HepG2 (cell line): ENCODE measurements around the gene GRK5. TPM values are rescaled to one million over a fixed set of nuclear protein-coding genes. Genes with fewer than 3 reads are reported as not detected.
A peak's percentile ranks its signal among the peaks of the same experiment; 100 is the strongest.

ENCODE experiments used
- ARID2 ChIP-seq: sonication (generic); formaldehyde crosslinking; IDR thresholded peaks from 2 replicates; pipeline ENCODE4 v1.8.1; 2022; ENCODE audit warnings: mild to moderate bottlenecking, missing genetic modification reagents, borderline replicate concordance
- CHD4 ChIP-seq: fragments of 200-600 bp; sonication (generic); IDR thresholded peaks from 2 replicates; pipeline ENCODE4 v1.7.0; 2017; ENCODE audit warnings: mild to moderate bottlenecking, low read length, borderline replicate concordance
- CREM ChIP-seq, 2 experiments: sonication (generic) in 1 of 2; formaldehyde crosslinking in 1 of 2; IDR thresholded peaks; 2 replicates each; pipeline versions ENCODE4 v1.4.0 to v1.6.1; 2016 to 2020; ENCODE audit warnings: antibody characterized with exemption in 1 of 2, mild to moderate bottlenecking in 1 of 2, missing genetic modification reagents in 1 of 2
- DRAP1 ChIP-seq: IDR thresholded peaks from 2 replicates; pipeline ENCODE4 v1.6.1; 2016; ENCODE audit warnings: missing genetic modification reagents, missing compliant biosample characterization
- GABPA ChIP-seq, 2 experiments: IDR thresholded peaks; 2 replicates each; pipeline ENCODE4 v1.6.1; 2011 to 2016; ENCODE audit warnings: low read depth in 2 of 2, low read length in 1 of 2, missing biosample characterization in 1 of 2, missing genetic modification characterization in 1 of 2
- JUN ChIP-seq: sonication (generic); formaldehyde crosslinking; IDR thresholded peaks from 2 replicates; pipeline ENCODE4 v1.4.0; 2020; ENCODE audit warnings: mild to moderate bottlenecking, missing genetic modification reagents
- LCORL ChIP-seq, 2 experiments: fragments of 450-650 bp in 1 of 2; sonication (generic) in 1 of 2; formaldehyde crosslinking in 1 of 2; IDR thresholded peaks; 2 replicates each; pipeline versions ENCODE4 v1.5.0 to v1.6.1; 2017 to 2020; ENCODE audit warnings: antibody characterized with exemption in 1 of 2, missing genetic modification reagents in 1 of 2
- MXD4 ChIP-seq: IDR thresholded peaks from 2 replicates; pipeline ENCODE4 v1.6.1; 2016; ENCODE audit warnings: mild to moderate bottlenecking, missing biosample characterization, missing genetic modification reagents
- NFKB2 ChIP-seq: sonication (generic); formaldehyde crosslinking; IDR thresholded peaks from 2 replicates; pipeline ENCODE4 v1.4.0; 2020; ENCODE audit warnings: missing genetic modification reagents, borderline replicate concordance
- NR0B2 ChIP-seq: sonication (generic); formaldehyde crosslinking; IDR thresholded peaks from 2 replicates; pipeline ENCODE4 v1.4.0; 2020; ENCODE audit warnings: mild to moderate bottlenecking, missing genetic modification reagents
- PAWR ChIP-seq: sonication (generic); formaldehyde crosslinking; IDR thresholded peaks from 2 replicates; pipeline ENCODE4 v1.4.0; 2020; ENCODE audit warnings: missing genetic modification reagents, mild to moderate bottlenecking, borderline replicate concordance
- RAD21 ChIP-seq: fragments of 450-650 bp; formaldehyde crosslinking; IDR thresholded peaks from 2 replicates; pipeline ENCODE4 v1.5.0; 2020; ENCODE audit warnings: mild to moderate bottlenecking
- RERE ChIP-seq: IDR thresholded peaks from 2 replicates; pipeline ENCODE4 v1.6.1; 2016; ENCODE audit warnings: low read depth, missing genetic modification reagents, missing compliant biosample characterization
- ZNF350 ChIP-seq: sonication (generic); formaldehyde crosslinking; IDR thresholded peaks from 2 replicates; pipeline ENCODE4 v1.4.0; 2020; ENCODE audit warnings: mild to moderate bottlenecking, low read depth, missing genetic modification reagents, borderline replicate concordance
- ZNF772 ChIP-seq: sonication (generic); formaldehyde crosslinking; IDR thresholded peaks from 2 replicates; pipeline ENCODE4 v1.5.0; 2020; ENCODE audit warnings: mild to moderate bottlenecking, missing genetic modification reagents
- polyA plus RNA-seq, 8 experiments: library from polyadenylated mRNA; depleted of rRNA in 3 of 8; stranded (reverse) in 7 of 8; unstranded in 1 of 8; fragments of >200 nt; fragmentation: Illumina TruSeq in 4 of 8; extraction: Trizol in 4 of 8; gene quantifications; 2 replicates each; pipeline versions ENCODE4 v1.2.1 to v1.2.3, GENCODE V29; 2011 to 2016; ENCODE audit warnings: low read depth in 4 of 8, missing spikeins in 1 of 8, mixed read lengths in 1 of 8; ENCODE audit not compliant: insufficient read depth in 1 of 8
- total RNA-seq, 5 experiments: library from RNA; depleted of rRNA; stranded (reverse); fragments of >200 nt; fragmentation: Illumina TruSeq; extraction: Trizol; gene quantifications; 2 replicates each; pipeline ENCODE4 v1.2.3, GENCODE V29; 2016; ENCODE audit warnings: low read depth in 1 of 5
- TF ChIP-seq, protein P1 (sequence below): sonication (generic); formaldehyde crosslinking; IDR thresholded peaks from 2 replicates; pipeline ENCODE4 v1.4.0; 2020; ENCODE audit warnings: mild to moderate bottlenecking, missing genetic modification reagents

GRK5 gene
- total and polyA plus RNA-seq, 2 of the 13 experiments (the other 11 are each of a cell fraction or from before 2014, with no cell fraction given): 10.4 to 12.6 TPM

DNA sequence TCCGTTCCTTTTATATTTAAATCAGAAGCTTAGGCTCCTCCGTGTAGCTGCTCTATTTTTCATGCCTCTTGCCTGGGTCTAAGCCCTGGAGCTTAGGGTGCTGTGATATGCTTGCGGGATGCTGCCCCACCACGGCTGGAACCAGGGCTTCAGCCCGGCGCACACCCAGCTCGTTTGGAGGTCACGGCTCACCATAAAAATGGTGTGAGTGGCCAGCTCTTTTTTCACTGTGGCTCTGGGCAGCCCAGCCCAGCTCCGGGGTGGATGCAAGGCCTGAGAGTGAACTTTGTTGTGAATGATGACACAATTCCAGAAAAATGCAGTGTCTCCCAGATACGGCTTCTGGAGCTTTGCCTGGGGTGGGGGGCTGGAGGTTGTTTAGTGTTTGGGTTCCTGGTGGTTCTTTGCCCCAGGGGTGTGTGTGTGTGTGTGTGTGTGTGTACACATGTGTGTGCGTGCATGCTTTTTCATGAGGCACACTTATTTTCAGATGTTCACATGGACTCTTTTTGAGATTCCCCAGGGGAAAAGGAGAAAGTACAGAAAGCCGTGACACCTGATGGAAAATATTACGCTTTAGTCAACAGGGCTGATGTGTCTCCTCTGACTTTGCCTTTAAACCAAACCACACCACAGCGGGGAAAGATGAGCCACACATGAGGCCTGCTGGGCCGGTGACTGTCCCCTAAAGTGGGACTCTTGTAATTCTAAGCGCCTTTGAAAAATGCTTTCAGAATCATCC is 46.2 kb downstream of the GRK5 start (continued):
- TF ChIP-seq CHD4: no peak
- TF ChIP-seq NR0B2 (CRISPR knock-in tag): 0 out of 2 replicates have a peak, but pooled peaks have one; percentile 32
- peak; percentile 68 for TF ChIP-seq ZNF772 (CRISPR knock-in tag)
- TF ChIP-seq MXD4 (CRISPR knock-in tag): no peak
- no peak for TF ChIP-seq GABPA (IDR thresholded peaks at IDR 0.05; ENCODE audit: low read depth, low read length)
- peak; percentile 29; the same call in 1 of the 2 replicates for TF ChIP-seq GABPA (CRISPR knock-in tag; IDR thresholded peaks at IDR 0.05; ENCODE audit: low read depth)
- peak; percentile 70; the same call in 1 of the 2 replicates for TF ChIP-seq NFKB2 (CRISPR knock-in tag)
- peak; percentile 41; the same call in 1 of the 2 replicates for TF ChIP-seq RAD21
- TF ChIP-seq PAWR (CRISPR knock-in tag): no peak
- TF ChIP-seq ZNF350 (CRISPR knock-in tag): peak; percentile 70; the same call in 1 of the 2 replicates
- TF ChIP-seq CREM (IDR thresholded peaks at IDR 0.05): peak; percentile 17; the same call in 1 of the 2 replicates
- no peak for TF ChIP-seq CREM (CRISPR knock-in tag; IDR thresholded peaks at IDR 0.05)
- TF ChIP-seq ARID2 (CRISPR knock-in tag): 0 out of 2 replicates have a peak, but pooled peaks have one; percentile 34
- TF ChIP-seq, protein P1, sequence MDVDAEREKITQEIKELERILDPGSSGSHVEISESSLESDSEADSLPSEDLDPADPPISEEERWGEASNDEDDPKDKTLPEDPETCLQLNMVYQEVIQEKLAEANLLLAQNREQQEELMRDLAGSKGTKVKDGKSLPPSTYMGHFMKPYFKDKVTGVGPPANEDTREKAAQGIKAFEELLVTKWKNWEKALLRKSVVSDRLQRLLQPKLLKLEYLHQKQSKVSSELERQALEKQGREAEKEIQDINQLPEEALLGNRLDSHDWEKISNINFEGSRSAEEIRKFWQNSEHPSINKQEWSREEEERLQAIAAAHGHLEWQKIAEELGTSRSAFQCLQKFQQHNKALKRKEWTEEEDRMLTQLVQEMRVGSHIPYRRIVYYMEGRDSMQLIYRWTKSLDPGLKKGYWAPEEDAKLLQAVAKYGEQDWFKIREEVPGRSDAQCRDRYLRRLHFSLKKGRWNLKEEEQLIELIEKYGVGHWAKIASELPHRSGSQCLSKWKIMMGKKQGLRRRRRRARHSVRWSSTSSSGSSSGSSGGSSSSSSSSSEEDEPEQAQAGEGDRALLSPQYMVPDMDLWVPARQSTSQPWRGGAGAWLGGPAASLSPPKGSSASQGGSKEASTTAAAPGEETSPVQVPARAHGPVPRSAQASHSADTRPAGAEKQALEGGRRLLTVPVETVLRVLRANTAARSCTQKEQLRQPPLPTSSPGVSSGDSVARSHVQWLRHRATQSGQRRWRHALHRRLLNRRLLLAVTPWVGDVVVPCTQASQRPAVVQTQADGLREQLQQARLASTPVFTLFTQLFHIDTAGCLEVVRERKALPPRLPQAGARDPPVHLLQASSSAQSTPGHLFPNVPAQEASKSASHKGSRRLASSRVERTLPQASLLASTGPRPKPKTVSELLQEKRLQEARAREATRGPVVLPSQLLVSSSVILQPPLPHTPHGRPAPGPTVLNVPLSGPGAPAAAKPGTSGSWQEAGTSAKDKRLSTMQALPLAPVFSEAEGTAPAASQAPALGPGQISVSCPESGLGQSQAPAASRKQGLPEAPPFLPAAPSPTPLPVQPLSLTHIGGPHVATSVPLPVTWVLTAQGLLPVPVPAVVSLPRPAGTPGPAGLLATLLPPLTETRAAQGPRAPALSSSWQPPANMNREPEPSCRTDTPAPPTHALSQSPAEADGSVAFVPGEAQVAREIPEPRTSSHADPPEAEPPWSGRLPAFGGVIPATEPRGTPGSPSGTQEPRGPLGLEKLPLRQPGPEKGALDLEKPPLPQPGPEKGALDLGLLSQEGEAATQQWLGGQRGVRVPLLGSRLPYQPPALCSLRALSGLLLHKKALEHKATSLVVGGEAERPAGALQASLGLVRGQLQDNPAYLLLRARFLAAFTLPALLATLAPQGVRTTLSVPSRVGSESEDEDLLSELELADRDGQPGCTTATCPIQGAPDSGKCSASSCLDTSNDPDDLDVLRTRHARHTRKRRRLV: peak; percentile 61; the same call in 1 of the 2 replicates
- TF ChIP-seq DRAP1 (CRISPR knock-in tag): peak; percentile 35; the same call in 1 of the 2 replicates
- peak; percentile 63 for TF ChIP-seq LCORL (IDR thresholded peaks at IDR 0.05)
- TF ChIP-seq LCORL (CRISPR knock-in tag; IDR thresholded peaks at IDR 0.05): peak; percentile 94
- TF ChIP-seq RERE (CRISPR knock-in tag): peak; percentile 49; the same call in 1 of the 2 replicates
- TF ChIP-seq JUN (CRISPR knock-in tag): peak; percentile 99
